ENCODE results near the gene ZMYM1. TPM values are rescaled to one million over a fixed set of nuclear protein-coding genes. Genes with fewer than 3 reads are reported as not detected.

The ZMYM1 gene
- total and polyA plus RNA-seq, 2 of the 8 experiments (the other 6 are each of a cell fraction or from before 2014, with no cell fraction given) = 10.0 to 41.3 TPM

- H3K9me3 ChIP-seq (ENCODE audit: insufficient read depth in 2 of 2, low read depth in 1 of 2, low read length in 1 of 2) = no peaks in the 10 kb centered on the region
- no peak overlapping the region for H2BK5ac ChIP-seq (ENCODE audit: low read depth, low read length)
- H2BK15ac ChIP-seq (ENCODE audit: low read length) = no peak overlapping the region
- H3K23ac ChIP-seq (ENCODE audit: insufficient read length) = no peak overlapping the region
- no peak overlapping the region for H3K4ac ChIP-seq (replicated peaks; ENCODE audit: insufficient read length, low read depth, low read length)
- no peaks in the 10 kb centered on the region for H3K79me1 ChIP-seq (ENCODE audit: low read depth, low read length)
- ChIA-PET CTCF (ENCODE audit: partially characterized antibody) (no interaction called here), POLR2A (ENCODE audit: partially characterized antibody) (no interaction called here)
- no peak overlapping the region for H4K5ac ChIP-seq (ENCODE audit: insufficient read length, low read depth, low read length)
- H4K8ac ChIP-seq (ENCODE audit: extremely low read depth, insufficient read depth, low read length) = no peak overlapping the region
- no peak overlapping the region for H3K9ac ChIP-seq (replicated peaks in 1 of 4; ENCODE audit: extremely low read depth in 1 of 4, low read depth in 3 of 4, low read length in 3 of 4)
- H3K36me3 ChIP-seq (ENCODE audit: control insufficient read depth in 2 of 4, insufficient read depth in 4 of 4, low read length in 3 of 4) = no peaks in the 10 kb centered on the region
- no peaks in the 10 kb centered on the region for H4K20me1 ChIP-seq (replicated peaks in 1 of 2; ENCODE audit: control insufficient read depth in 1 of 2, insufficient read depth in 2 of 2, low read length in 2 of 2)
- no peak overlapping the region for H4K91ac ChIP-seq (replicated peaks; ENCODE audit: insufficient read length, low read length)
- no peak overlapping the region for H2BK20ac ChIP-seq (ENCODE audit: low read length)
- no peak overlapping the region for H3K18ac ChIP-seq (ENCODE audit: extremely low read depth, low read length)
- FAIRE-seq (no peak), DNase-seq (ENCODE audit: low read depth in 1 of 2, low spot score in 2 of 2) (no peak)
- H2BK12ac ChIP-seq (ENCODE audit: low read depth, low read length) = no peak overlapping the region
- H3K27ac ChIP-seq (ENCODE audit: low read depth, low read length) = no peak overlapping the region
- H3K4me2 ChIP-seq (ENCODE audit: insufficient read depth in 1 of 2, low read depth in 2 of 2, low read length in 2 of 2) = no peak overlapping the region
- H3K4me1 ChIP-seq (replicated peaks in 1 of 4; ENCODE audit: control insufficient read depth in 3 of 4, insufficient read depth in 4 of 4, low read length in 3 of 4) = no peaks in the 10 kb centered on the region
- H2AFZ ChIP-seq (ENCODE audit: low read length) = no peak overlapping the region
- H3K56ac ChIP-seq (replicated peaks; ENCODE audit: insufficient read length, low read depth, low read length) = no peak overlapping the region
- H2BK120ac ChIP-seq (replicated peaks; ENCODE audit: low read depth, low read length) = no peak overlapping the region
- H3K23me2 ChIP-seq (ENCODE audit: low read depth, low read length) = no peaks in the 10 kb centered on the region
- H2AK5ac ChIP-seq (ENCODE audit: low read depth, low read length) = no peak overlapping the region
- H3K27me3 ChIP-seq (replicated peaks in 1 of 4; ENCODE audit: control insufficient read depth in 3 of 4, extremely low read depth in 1 of 4, insufficient read depth in 3 of 4, low read length in 3 of 4) = no peaks in the 10 kb centered on the region
- WGBS, 2 experiments (ENCODE audit: extremely low coverage in 1 of 2, insufficient coverage in 1 of 2, insufficient read length in 1 of 2, insufficient replicate concordance in 2 of 2, low coverage in 1 of 2, low lambda C conversion rate in 2 of 2, missing lambda C conversion rate in 1 of 2) = 97% methylated on average over 3 of the region's 3 CpGs; no CpG with 5 or more reads in 1 of the 2 experiments
- H3K14ac ChIP-seq (ENCODE audit: insufficient read length) = no peak overlapping the region
- no peak overlapping the region for H3K4me3 ChIP-seq (ENCODE audit: extremely low read depth in 1 of 4, insufficient read depth in 2 of 4, low read depth in 3 of 4, low read length in 4 of 4)
- H3K79me2 ChIP-seq (ENCODE audit: control insufficient read depth in 1 of 2, insufficient read depth in 2 of 2, low read length in 2 of 2) = no peaks in the 10 kb centered on the region
- TF ChIP-seq HDAC2 (IDR thresholded peaks at IDR 0.05; ENCODE audit: borderline replicate concordance in 1 of 2, low read depth in 2 of 2, low read length in 2 of 2) (no peak), E2F6 (IDR thresholded peaks at IDR 0.05) (no peak), EGR1 (IDR thresholded peaks at IDR 0.05; ENCODE audit: borderline replicate concordance, low read depth, low read length) (no peak), PHF8 (conservative IDR thresholded peaks at IDR 0.05; ENCODE audit: low read depth, low read length) (no peak), ASH2L (IDR thresholded peaks at IDR 0.05; ENCODE audit: low read length) (no peak), SP1 (IDR thresholded peaks at IDR 0.05; ENCODE audit: low read depth, low read length) (no peak), CHD2 (IDR thresholded peaks at IDR 0.05; ENCODE audit: low read length) (no peak), CBX8 (IDR thresholded peaks at IDR 0.05; ENCODE audit: borderline replicate concordance, low read depth, low read length) (no peak), JUND (IDR thresholded peaks at IDR 0.05; ENCODE audit: low read length) (no peak), CHD1 (IDR thresholded peaks at IDR 0.05; ENCODE audit: low read depth, low read length) (no peak), TAF7 (optimal IDR thresholded peaks at IDR 0.05; ENCODE audit: borderline replicate concordance, low read depth, low read length) (no peak), POLR2A (IDR thresholded peaks at IDR 0.05; ENCODE audit: control extremely low read depth in 1 of 2, low read depth in 2 of 2, low read length in 2 of 2) (no peak), BACH1 (IDR thresholded peaks at IDR 0.05; ENCODE audit: low read length) (no peak), ZNF274 (IDR thresholded peaks at IDR 0.05; ENCODE audit: borderline replicate concordance, extremely low read depth, low read length) (no peak), MAX (IDR thresholded peaks at IDR 0.05) (no peak), POU5F1 (IDR thresholded peaks at IDR 0.05; ENCODE audit: low read depth, low read length) (no peak)
These were observed 57.6 kb downstream of the ZMYM1 start for GRCh38 chr1:35136780-35137179.
